ENCODE data around the gene SUCO. TPM values are rescaled to one million over a fixed set of nuclear protein-coding genes. Genes with fewer than 3 reads are reported as not detected.

Gene SUCO
- total and polyA plus RNA-seq, 2 experiments from 2014 or later: 18.0 to 49.8 TPM

GRCh38 chr1:172585861-172586260 lies 52.9 kb downstream of the SUCO start:
- DNase-seq (ENCODE audit: low spot score): no peak
- H3F3A ChIP-seq (replicated peaks; ENCODE audit: low read depth): no peaks in the 10 kb centered on the region
- H3K4me3 Mint-ChIP-seq: no peak overlapping the region
- peaks cover 33% of the 10 kb centered on the region for H3K4me1 ChIP-seq (ENCODE audit: insufficient read depth)
- no peaks in the 10 kb centered on the region for H3K9me3 Mint-ChIP-seq
- peaks cover 22% of the 10 kb centered on the region; the same call in 1 of the 2 replicates for H3K36me3 ChIP-seq (ENCODE audit: insufficient read depth)
- peaks cover 29% of the 10 kb centered on the region for H3K4me1 Mint-ChIP-seq
- H3K27ac ChIP-seq (ENCODE audit: low read depth): no peak overlapping the region
- peaks cover 35% of the 10 kb centered on the region for H3K36me3 Mint-ChIP-seq (ENCODE audit: low read depth)
- ATAC-seq: no peak
- no peak overlapping the region for H3K4me3 ChIP-seq
- H2AFZ ChIP-seq: no peak overlapping the region
- no peak overlapping the region for H3K4me2 ChIP-seq
- H3K27ac Mint-ChIP-seq: no peak overlapping the region
- H3K27me3 Mint-ChIP-seq (ENCODE audit: insufficient read depth, low read depth, poor library complexity): no peaks in the 10 kb centered on the region
- TF ChIP-seq STAT1 (IDR thresholded peaks at IDR 0.05; ENCODE audit: unreplicated experiment): no peak
- no peak for TF ChIP-seq NANOG (IDR thresholded peaks at IDR 0.05; ENCODE audit: borderline replicate concordance)
- no peaks in the 10 kb centered on the region for H3K9me2 ChIP-seq (ENCODE audit: insufficient read depth)
- no peaks in the 10 kb centered on the region for H3K27me3 ChIP-seq (ENCODE audit: insufficient read depth)
- no peaks in the 10 kb centered on the region; the same call in 1 of the 2 replicates for H3K79me2 ChIP-seq (replicated peaks; ENCODE audit: insufficient read depth)
- H4K20me1 ChIP-seq (replicated peaks; ENCODE audit: insufficient read depth): no peaks in the 10 kb centered on the region

GRCh38 chr1:172588296-172589291 lies 55.6 kb downstream of the SUCO start:
- Histone ChIP-seq H3K27ac (ENCODE audit: low read depth) (no peak overlapping the region), H3K36me3 (ENCODE audit: insufficient read depth) (peaks cover 25% of the 10 kb centered on the region; the same call in 1 of the 2 replicates), H3K9me2 (ENCODE audit: insufficient read depth) (no peaks in the 10 kb centered on the region), H3K4me2 (no peak overlapping the region), H4K20me1 (replicated peaks; ENCODE audit: insufficient read depth) (no peaks in the 10 kb centered on the region), H2AFZ (no peak overlapping the region), H3K4me1 (ENCODE audit: insufficient read depth) (peaks cover 9% of the 10 kb centered on the region), H3F3A (replicated peaks; ENCODE audit: low read depth) (no peaks in the 10 kb centered on the region), H3K79me2 (replicated peaks; ENCODE audit: insufficient read depth) (peaks cover 11% of the 10 kb centered on the region), H3K4me3 (no peak overlapping the region), H3K27me3 (ENCODE audit: insufficient read depth) (no peaks in the 10 kb centered on the region)
- Mint-ChIP-seq H3K4me3 (no peak overlapping the region), H3K27me3 (ENCODE audit: insufficient read depth, low read depth, poor library complexity) (no peaks in the 10 kb centered on the region), H3K9me3 (no peaks in the 10 kb centered on the region), H3K27ac (no peak overlapping the region), H3K4me1 (peaks cover 4% of the 10 kb centered on the region; the same call in 2 of the 3 replicates), H3K36me3 (ENCODE audit: low read depth) (peaks cover 62% of the 10 kb centered on the region)
- ATAC-seq (no peak), DNase-seq (ENCODE audit: low spot score) (no peak)
- TF ChIP-seq POLR2AphosphoS5 (IDR thresholded peaks at IDR 0.05; ENCODE audit: low read depth) (no peak), ZNF114 (CRISPR knock-in tag; IDR thresholded peaks at IDR 0.05) (no peak), EZH2 (IDR thresholded peaks at IDR 0.05; ENCODE audit: low read depth, unreplicated experiment) (no peak), ETS1 (IDR thresholded peaks at IDR 0.05) (no peak), JUNB (IDR thresholded peaks at IDR 0.05; ENCODE audit: unreplicated experiment) (no peak), CREB1 (CRISPR knock-in tag; IDR thresholded peaks at IDR 0.05; ENCODE audit: low read depth) (no peak), CTCF (conservative IDR thresholded peaks at IDR 0.05; ENCODE audit: low read depth in 2 of 2) (no peak), NANOG (IDR thresholded peaks at IDR 0.05; ENCODE audit: borderline replicate concordance) (no peak), EZH2phosphoT487 (IDR thresholded peaks at IDR 0.05; ENCODE audit: unreplicated experiment) (no peak), ZNF331 (CRISPR knock-in tag; IDR thresholded peaks at IDR 0.05; ENCODE audit: low read depth) (no peak)
